HUES48 (cell line): ENCODE results near the gene GUCY1A1.

Experiments
- H3K27ac ChIP-seq: one replicate; pipeline ENCODE4 v1.7.0; 2013; ENCODE audit warnings: low read depth, low read length, inconsistent platforms
- H3K27me3 ChIP-seq: 2 replicates; pipeline ENCODE4 v1.6.1; 2013; ENCODE audit warnings: mild to moderate bottlenecking, low read length; ENCODE audit not compliant: control insufficient read depth, insufficient read depth
- H3K36me3 ChIP-seq: 2 replicates; pipeline ENCODE4 v1.6.1; 2013; ENCODE audit warnings: low read length; ENCODE audit not compliant: control insufficient read depth, insufficient read depth
- H3K4me1 ChIP-seq: 2 replicates; pipeline ENCODE4 v1.6.1; 2013; ENCODE audit warnings: mild to moderate bottlenecking, low read length; ENCODE audit not compliant: control insufficient read depth, insufficient read depth
- H3K4me3 ChIP-seq: 2 replicates; pipeline ENCODE4 v1.5.1; 2013; ENCODE audit warnings: mild to moderate bottlenecking, low read depth, low read length
- H3K9ac ChIP-seq: 2 replicates; pipeline ENCODE4 v1.6.1; 2013; ENCODE audit warnings: mild to moderate bottlenecking, low read depth, low read length, moderate library complexity
- H3K9me3 ChIP-seq: 2 replicates; pipeline ENCODE4 v1.6.1; 2013; ENCODE audit warnings: low read length; ENCODE audit not compliant: control insufficient read depth, insufficient read depth

The GUCY1A1 gene

GRCh38 chr4:155741546-155741945 lies 74.9 kb downstream of the GUCY1A1 start:
- H3K27me3 ChIP-seq = no peaks in the 10 kb centered on the region
- H3K9me3 ChIP-seq = no peaks in the 10 kb centered on the region
- H3K27ac ChIP-seq = no peak overlapping the region
- no peaks in the 10 kb centered on the region for H3K36me3 ChIP-seq
- H3K4me3 ChIP-seq = no peak overlapping the region
- no peak overlapping the region for H3K9ac ChIP-seq
- 0 out of 2 replicates have a peak, but pooled peaks cover 4% of the 10 kb centered on the region for H3K4me1 ChIP-seq

- Histone ChIP-seq H3K9ac (no peak overlapping the region), H3K36me3 (no peaks in the 10 kb centered on the region), H3K4me1 (0 out of 2 replicates have a peak, but pooled peaks cover 4% of the 10 kb centered on the region), H3K27ac (no peak overlapping the region), H3K4me3 (no peak overlapping the region), H3K27me3 (no peaks in the 10 kb centered on the region), H3K9me3 (no peaks in the 10 kb centered on the region)
Observed at GRCh38 chr4:155742310-155743015, 75.8 kb downstream of the GUCY1A1 start.

- no peak overlapping the region for H3K27ac ChIP-seq
- H3K4me3 ChIP-seq = no peak overlapping the region
- H3K36me3 ChIP-seq = no peaks in the 10 kb centered on the region
- no peak overlapping the region for H3K9ac ChIP-seq
- H3K4me1 ChIP-seq = 0 out of 2 replicates have a peak, but pooled peaks cover 9% of the 10 kb centered on the region
- H3K9me3 ChIP-seq = no peaks in the 10 kb centered on the region
- H3K27me3 ChIP-seq = no peaks in the 10 kb centered on the region
Observed at GRCh38 chr4:155745984-155746383, 79.3 kb downstream of the GUCY1A1 start.

DNA sequence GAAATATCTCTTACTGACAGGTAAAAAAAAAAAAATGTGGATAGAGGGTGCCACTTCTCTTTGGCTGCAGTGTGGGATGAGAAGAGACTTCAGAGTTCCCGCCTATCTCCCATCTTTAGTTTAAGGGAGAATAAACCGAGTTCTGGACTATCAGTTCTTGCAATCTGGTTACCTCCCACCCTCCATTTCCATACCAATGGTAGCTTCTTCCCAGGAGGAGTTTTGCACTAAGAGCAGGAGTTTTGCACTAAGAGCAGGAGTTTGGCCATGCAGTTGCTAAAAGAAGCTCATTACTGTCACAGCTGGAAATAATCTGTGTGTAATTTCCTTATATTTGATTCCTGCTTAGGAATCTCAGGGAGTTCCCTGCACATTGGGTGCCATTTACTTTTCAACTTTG lies 81.4 kb downstream of the GUCY1A1 start:
- 0 out of 2 replicates have a peak, but pooled peaks cover 9% of the 10 kb centered on the region for H3K4me1 ChIP-seq
- no peak overlapping the region for H3K27ac ChIP-seq
- no peak overlapping the region for H3K4me3 ChIP-seq
- H3K36me3 ChIP-seq = no peaks in the 10 kb centered on the region
- H3K27me3 ChIP-seq = no peaks in the 10 kb centered on the region
- H3K9me3 ChIP-seq = no peaks in the 10 kb centered on the region
- H3K9ac ChIP-seq = no peak overlapping the region

- 0 out of 2 replicates have a peak, but pooled peaks cover 9% of the 10 kb centered on the region for H3K4me1 ChIP-seq
- H3K36me3 ChIP-seq = no peaks in the 10 kb centered on the region
- no peak overlapping the region for H3K27ac ChIP-seq
- H3K27me3 ChIP-seq = no peaks in the 10 kb centered on the region
- H3K9me3 ChIP-seq = no peaks in the 10 kb centered on the region
- H3K4me3 ChIP-seq = no peak overlapping the region
- H3K9ac ChIP-seq = no peak overlapping the region
Observed at GRCh38 chr4:155749041-155749440, 82.4 kb downstream of the GUCY1A1 start.

GRCh38 chr4:155751569-155751968 lies 84.9 kb downstream of the GUCY1A1 start:
- Histone ChIP-seq H3K4me3 (no peak overlapping the region), H3K27ac (no peak overlapping the region)

DNA sequence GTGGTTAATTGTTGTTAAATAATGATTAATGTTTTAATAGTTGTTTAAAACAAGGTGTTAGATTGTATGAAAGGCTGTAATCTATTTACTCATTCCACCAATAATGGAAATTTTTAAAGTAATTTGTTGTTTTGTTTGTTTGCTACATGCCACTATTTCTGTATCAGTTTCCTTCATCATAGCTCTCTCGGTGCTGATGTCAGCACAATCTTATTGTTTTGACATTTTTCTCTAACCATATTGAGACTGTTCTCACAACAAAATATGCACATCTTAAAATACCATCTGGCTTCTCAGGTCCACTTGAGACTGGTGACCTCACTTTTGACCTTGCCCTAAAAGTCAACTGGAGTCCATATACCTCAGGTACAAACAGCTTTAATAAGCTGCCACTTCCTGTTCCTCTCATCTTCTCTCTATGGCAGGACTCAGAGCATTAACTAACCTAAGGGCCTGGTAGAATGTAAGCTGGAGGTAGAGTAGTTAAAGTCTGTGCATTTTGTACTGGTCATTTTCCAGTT lies 91.2 kb downstream of the GUCY1A1 start:
- no peak overlapping the region for H3K9ac ChIP-seq
- no peaks in the 10 kb centered on the region for H3K36me3 ChIP-seq
- H3K27me3 ChIP-seq = peaks cover 36% of the 10 kb centered on the region
- H3K4me3 ChIP-seq = no peak overlapping the region
- H3K27ac ChIP-seq = no peak overlapping the region
- H3K4me1 ChIP-seq = peaks cover 6% of the 10 kb centered on the region; the same call in 1 of the 2 replicates
- no peaks in the 10 kb centered on the region for H3K9me3 ChIP-seq

More at GRCh38 chr4:155751569-155751968, 84.9 kb downstream of the GUCY1A1 start:
- H3K27me3 ChIP-seq = no peaks in the 10 kb centered on the region
- no peak overlapping the region for H3K9ac ChIP-seq
- H3K9me3 ChIP-seq = no peaks in the 10 kb centered on the region
- H3K36me3 ChIP-seq = no peaks in the 10 kb centered on the region
- 0 out of 2 replicates have a peak, but pooled peaks cover 5% of the 10 kb centered on the region for H3K4me1 ChIP-seq

DNA sequence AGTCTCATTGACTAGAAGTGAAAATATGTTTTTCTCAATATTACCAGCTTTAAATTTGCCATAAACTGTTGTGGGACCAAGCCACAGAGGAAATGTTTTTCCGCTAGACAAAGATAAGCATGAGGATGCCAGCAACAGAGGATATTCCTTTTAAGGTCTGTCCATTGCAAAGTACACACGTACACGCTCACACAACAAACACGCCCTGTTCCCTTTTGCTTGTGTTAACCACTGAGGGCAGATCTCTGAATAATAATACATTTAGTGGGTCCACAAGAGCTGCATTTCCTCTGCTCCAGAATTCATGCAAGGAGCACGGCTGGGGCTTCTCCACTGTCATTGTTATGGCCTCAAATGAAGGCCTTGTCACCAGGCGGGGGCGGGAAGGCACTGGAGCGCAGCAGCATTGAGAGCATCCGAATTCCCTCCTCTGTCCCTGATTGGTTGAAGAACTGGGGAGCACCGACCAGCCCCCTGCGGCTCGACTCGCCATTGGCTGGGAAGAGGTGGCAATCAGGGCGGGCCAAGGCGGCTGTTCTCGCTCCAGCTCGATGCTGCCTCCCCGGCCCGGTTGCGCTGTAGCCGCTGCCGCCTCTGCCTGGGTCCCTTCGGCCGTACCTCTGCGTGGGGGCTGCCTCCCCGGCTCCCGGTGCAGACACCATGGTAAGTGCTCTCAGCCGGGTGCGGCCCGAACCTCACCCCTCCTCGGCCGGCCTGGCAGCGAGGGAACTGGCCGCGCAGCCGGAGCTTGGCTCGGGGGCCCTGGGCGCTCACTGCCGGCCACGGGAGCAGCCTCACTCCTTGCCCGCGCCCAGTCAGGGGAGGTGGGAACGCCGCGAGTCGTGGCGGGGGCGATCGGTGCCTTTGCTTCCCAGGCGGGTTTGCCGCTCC lies 92.1 kb downstream of the GUCY1A1 start, which contains the start of gene GUCY1B1:
TSS of gene GUCY1B1 (plus strand) at position 541 of the 891 bp plus-strand sequence. CDS start at position 661, 120 bp downstream.
- peak within 1 kb of the TSS; percentile 64 for H3K4me3 ChIP-seq
- no peaks in the 10 kb centered on the region for H3K36me3 ChIP-seq
- H3K4me1 ChIP-seq = peaks cover 6% of the 10 kb centered on the region; the same call in 1 of the 2 replicates
- H3K9me3 ChIP-seq = no peaks in the 10 kb centered on the region
- H3K27ac ChIP-seq = no peak within 1 kb of the TSS
- H3K27me3 ChIP-seq = peaks cover 36% of the 10 kb centered on the region
- no peak within 1 kb of the TSS for H3K9ac ChIP-seq

DNA sequence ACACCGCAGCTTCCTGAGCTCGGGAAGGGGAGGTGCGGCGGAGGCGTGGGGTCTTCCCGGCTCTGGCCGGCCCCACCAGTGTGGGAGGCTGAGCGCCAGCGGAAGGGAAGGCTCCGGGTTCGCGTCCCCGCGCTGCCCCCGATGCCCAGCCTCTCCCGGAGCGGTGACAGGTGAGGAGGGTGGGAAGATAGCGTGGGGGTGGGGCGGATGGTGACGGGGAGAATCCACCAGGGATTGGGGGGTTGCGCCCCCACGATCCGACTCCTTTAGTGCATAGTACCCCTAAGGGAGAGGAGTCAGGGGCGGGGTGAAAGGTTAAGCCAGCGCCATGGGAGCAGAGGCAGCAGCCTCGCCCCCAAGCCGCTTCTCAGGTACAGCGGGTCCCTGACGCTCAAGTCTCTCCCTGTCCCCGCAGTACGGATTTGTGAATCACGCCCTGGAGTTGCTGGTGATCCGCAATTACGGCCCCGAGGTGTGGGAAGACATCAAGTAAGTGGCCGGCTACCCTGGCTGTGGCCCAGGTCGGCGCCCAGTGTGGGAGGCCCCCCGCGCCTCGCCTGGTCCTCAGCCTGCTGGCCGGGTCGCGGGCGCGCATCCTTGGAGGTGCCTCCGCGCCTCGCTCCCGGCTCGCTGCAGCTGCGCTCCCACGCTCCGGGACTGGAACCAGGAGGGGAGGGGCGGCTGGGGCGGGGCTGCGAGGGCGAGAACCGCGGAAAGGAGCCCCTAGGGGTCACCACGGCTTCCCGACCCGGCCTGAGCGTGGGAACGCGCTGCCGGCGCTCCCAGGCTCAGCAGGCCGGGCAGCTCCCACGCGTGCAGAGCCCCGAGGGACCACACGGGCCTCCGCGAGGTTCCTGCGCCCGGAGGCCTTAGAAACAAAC lies 93.0 kb downstream of the GUCY1A1 start:
- H3K4me3 ChIP-seq = peak overlapping the region; percentile 64
- H3K9me3 ChIP-seq = no peaks in the 10 kb centered on the region
- peaks cover 6% of the 10 kb centered on the region; the same call in 1 of the 2 replicates for H3K4me1 ChIP-seq
- H3K9ac ChIP-seq = no peak overlapping the region
- H3K36me3 ChIP-seq = no peaks in the 10 kb centered on the region
- no peak overlapping the region for H3K27ac ChIP-seq
- peaks cover 36% of the 10 kb centered on the region for H3K27me3 ChIP-seq

GRCh38 chr4:155761047-155761446 lies 94.4 kb downstream of the GUCY1A1 start:
- H3K9me3 ChIP-seq = no peaks in the 10 kb centered on the region
- H3K36me3 ChIP-seq = no peaks in the 10 kb centered on the region
- H3K27me3 ChIP-seq = peaks cover 36% of the 10 kb centered on the region
- H3K27ac ChIP-seq = no peak overlapping the region
- H3K4me1 ChIP-seq = peaks cover 6% of the 10 kb centered on the region; the same call in 1 of the 2 replicates
- H3K9ac ChIP-seq = no peak overlapping the region
- no peak overlapping the region for H3K4me3 ChIP-seq
